ENCODE results near the gene WDR45.

- TF ChIP-seq CTCF (IDR thresholded peaks at IDR 0.05) = no peak
- TF ChIP-seq POLR2A (IDR thresholded peaks at IDR 0.05) = no peak
These were observed 15.0 kb downstream of the WDR45 start for GRCh38 chrX:49064735-49065134.
